GM15510 (cell line): ENCODE measurements around the gene PERCC1.

Experiments used
- POLR2A ChIP-seq: IDR thresholded peaks from 3 replicates; pipeline ENCODE4 v1.6.1; 2011; ENCODE audit warnings: borderline replicate concordance; ENCODE audit not compliant: insufficient read length; ENCODE audit errors: extremely low read depth

The PERCC1 gene

GRCh38 chr16:1430759-1431496 is at the start of gene PERCC1:
PERCC1 (plus strand) TSS chr16:1431078; CDS start chr16:1432594, 1,516 bp downstream.
- TF ChIP-seq POLR2A = no peak

DNA sequence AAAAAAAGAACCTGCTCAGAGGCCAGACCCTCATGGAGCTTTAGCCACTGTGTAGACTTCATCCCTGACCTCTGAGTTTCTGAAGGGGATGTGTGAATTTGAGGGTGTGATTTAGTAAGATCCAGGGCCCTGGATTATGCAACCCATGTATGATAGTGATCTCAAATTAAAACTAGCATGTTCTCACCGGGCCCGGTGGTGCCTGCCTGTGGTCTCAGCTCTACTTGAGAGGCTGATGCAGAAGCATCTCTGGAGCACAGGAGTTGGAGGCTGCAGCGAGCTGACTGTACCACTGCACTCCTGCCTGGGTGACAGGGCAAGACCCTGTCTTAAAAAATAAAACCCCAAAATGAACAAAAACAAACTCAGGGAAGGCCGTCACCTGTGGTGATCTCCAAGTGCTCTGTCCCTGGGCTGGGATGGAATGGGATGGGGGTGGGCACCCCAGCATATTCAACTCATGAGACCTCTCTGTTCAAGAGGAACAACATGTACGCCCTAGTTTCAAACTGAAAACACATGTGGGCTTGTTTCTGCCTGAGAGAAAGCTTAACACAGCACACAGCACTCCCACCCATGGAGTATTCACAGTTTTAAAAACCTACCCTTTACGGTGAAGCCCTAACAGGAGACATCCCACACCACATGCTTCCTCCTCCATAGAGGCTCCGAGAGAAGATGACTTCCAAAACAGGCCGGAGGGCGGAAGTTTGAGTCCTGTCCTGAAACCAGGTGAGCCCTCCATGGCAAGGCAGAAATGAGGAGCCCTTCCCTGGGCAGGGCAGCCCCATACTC is 49.1 kb upstream of the PERCC1 start:
- no peak for TF ChIP-seq POLR2A

DNA sequence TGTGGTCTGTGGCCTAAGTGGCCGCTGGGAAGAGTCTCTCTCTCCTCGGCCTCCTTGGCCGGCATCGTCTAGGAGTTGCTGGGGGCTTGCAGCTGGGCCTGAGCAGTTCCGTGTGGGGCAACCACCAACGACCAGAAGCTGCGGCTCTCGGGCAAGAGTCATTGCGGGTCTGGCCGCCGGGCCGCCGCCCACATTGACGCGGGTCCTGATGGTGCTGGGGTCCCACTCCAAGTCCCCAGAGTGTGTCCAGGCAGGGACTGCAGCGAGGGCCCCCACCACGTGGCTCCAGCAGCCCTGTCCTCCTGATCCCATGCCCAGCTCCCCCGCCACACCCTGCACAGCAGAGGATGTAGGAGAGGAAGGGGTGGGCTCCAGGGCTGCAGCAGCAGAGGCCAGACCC is 47.3 kb upstream of the PERCC1 start:
- TF ChIP-seq POLR2A = no peak

DNA sequence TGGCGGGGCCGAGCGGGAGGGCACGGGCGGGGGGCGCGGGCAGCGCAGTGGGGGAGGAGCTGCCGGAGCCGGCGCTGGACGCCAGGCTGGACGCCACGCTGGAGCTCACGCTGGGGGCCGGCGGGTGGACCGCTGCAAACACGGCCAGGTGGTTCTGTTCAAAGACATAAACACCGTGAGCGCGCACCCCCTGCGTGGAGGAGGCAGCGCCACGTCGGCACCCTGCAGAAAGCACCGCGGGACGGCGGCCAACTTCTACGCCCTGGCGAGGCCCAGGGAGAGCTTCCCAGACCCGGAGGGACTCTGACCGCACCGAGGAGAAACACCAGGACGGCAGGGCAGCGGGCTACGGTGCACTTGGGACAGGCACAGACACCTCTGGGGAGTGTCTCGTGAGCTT is 45.6 kb upstream of the PERCC1 start:
- TF ChIP-seq POLR2A = no peak

GRCh38 chr16:1387331-1387730 is 43.5 kb upstream of the PERCC1 start:
- no peak for TF ChIP-seq POLR2A

- no peak for TF ChIP-seq POLR2A
Observed at GRCh38 chr16:1389762-1390161, 41.1 kb upstream of the PERCC1 start.

- TF ChIP-seq POLR2A = no peak
Observed at GRCh38 chr16:1390239-1390779, 40.6 kb upstream of the PERCC1 start.

GRCh38 chr16:1392826-1393225 is 38.1 kb upstream of the PERCC1 start:
- TF ChIP-seq POLR2A = no peak

GRCh38 chr16:1393613-1394176 is 37.2 kb upstream of the PERCC1 start:
- no peak for TF ChIP-seq POLR2A

GRCh38 chr16:1394367-1394951 is 36.4 kb upstream of the PERCC1 start:
- TF ChIP-seq POLR2A = no peak

GRCh38 chr16:1395444-1396031 is 35.3 kb upstream of the PERCC1 start:
- TF ChIP-seq POLR2A = no peak

DNA sequence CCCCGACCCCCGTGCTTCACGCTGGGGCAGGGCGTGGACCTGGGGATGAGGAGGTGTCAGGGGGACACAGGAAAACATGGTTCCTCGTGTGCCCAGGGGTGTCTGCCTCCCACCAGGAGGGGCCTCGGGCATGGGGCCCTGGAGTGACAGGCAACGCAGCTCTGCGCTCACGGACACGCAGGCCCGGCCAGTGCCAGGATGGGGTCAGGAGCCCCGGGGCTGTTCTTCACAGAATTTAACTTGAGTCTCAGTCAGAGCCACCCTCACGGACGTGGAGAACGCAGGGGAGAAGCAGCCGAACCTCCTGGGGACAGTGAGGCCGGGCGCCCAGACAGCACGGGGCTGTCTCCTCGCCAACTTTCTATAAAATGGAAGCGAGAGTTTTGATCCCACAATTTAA is 33.1 kb upstream of the PERCC1 start:
- no peak for TF ChIP-seq POLR2A

DNA sequence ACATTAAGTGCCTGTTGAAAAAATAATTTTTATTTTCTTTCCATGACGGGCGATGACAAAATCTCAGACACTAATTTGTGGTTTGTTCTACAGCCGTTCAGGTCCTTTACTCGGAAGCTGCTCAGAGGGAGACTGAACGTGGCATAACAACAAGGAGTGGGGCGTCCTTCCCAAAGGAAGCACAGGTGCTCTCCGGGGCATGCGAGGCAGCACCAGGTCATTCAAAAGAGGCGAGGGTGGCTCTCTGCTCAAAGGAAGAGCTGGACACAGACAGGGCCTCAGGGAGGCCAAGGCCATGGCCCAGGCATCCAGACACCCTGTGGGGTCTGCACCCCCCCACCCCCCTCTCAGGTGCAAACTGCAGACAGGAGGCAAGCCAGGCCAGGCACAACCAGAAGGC is 32.5 kb upstream of the PERCC1 start:
- TF ChIP-seq POLR2A = no peak

DNA sequence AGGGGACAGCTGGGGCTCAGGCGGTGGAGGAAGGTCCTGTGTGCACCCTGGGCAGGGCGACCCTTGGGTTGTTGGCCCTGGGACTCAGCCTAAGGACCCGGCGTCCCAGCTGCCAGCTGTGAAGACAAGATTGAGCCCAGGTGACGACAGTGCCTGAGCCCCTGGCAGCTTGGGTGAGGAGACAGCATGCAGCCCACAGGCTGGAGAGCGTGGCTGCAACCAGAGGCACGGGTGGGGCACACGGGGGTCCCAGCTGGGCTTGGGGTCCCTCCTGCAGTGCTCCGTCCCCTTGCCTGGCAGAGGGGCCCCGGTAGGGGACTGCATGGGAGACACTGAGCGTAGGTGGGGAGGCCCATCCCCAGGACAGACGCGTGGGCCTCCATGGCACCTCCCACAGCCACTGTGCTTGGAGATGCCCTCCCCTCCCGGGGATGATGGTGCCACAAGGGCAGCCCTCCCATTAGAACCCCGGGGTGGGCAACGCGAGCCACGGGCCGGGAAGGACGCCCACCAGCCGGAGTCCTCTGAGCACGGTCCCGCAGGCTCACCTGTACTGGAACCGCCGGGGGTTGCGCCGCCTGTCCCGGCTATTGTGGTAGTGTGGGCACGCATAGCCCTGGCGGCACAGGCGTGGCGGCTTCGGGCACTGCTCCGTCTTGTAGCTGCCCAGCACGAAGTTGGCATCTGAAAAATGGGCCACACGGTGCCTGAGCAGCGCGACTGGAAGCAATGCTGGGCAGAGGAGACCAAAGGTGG is 31.9 kb upstream of the PERCC1 start:
- TF ChIP-seq POLR2A = no peak
